Activated T-cell treated with anti-CD3 and anti-CD28 coated beads, Interleukin-2, amount 50 U/mL, for 72 hours (primary cell): Measurements from ENCODE around the gene EPG5. TPM values are rescaled to one million over a fixed set of nuclear protein-coding genes. Genes with fewer than 3 reads are reported as not detected.

Experiments used
- ATAC-seq, 2 donors: fragments of 150-1000 bp; cut with Tn5 transposase; replicated peaks in 1 of 2; 2 replicates each; pipeline ENCODE4 v1.10.0; 2021; ENCODE audit warnings: moderate library complexity in 2 of 2, mild to moderate bottlenecking in 1 of 2
- DNase-seq, 2 donors: peaks; one replicate each; pipeline ENCODE4 v3.0.0; 2021 to 2022; ENCODE audit warnings: mixed read lengths in 1 of 2
- H3K27ac Mint-ChIP-seq: one replicate; pipeline ENCODE4 v1.8.0; 2022; ENCODE audit warnings: mild to moderate bottlenecking, moderate library complexity, mixed read lengths
- H3K27me3 Mint-ChIP-seq: one replicate; pipeline ENCODE4 v1.8.0; 2022; ENCODE audit warnings: low read depth, mixed read lengths
- H3K36me3 Mint-ChIP-seq, 2 donors: one replicate each; pipeline ENCODE4 v1.8.0; 2022; ENCODE audit warnings: mixed read lengths in 2 of 2, mild to moderate bottlenecking in 1 of 2; ENCODE audit not compliant: insufficient read depth in 2 of 2
- H3K4me1 Mint-ChIP-seq: one replicate; pipeline ENCODE4 v1.8.0; 2022; ENCODE audit warnings: low read depth, mixed read lengths
- H3K4me3 Mint-ChIP-seq, 2 donors: one replicate each; pipeline ENCODE4 v1.8.0; 2022; ENCODE audit warnings: mild to moderate bottlenecking in 2 of 2, mixed read lengths in 2 of 2, moderate library complexity in 2 of 2
- H3K9me3 Mint-ChIP-seq, 2 donors: one replicate each; pipeline ENCODE4 v1.8.0; 2022; ENCODE audit warnings: mixed read lengths in 2 of 2
- total RNA-seq, 2 donors: library from RNA; stranded (reverse); gene quantifications; one replicate each; pipeline ENCODE4 v1.2.3, GENCODE V29; 2022

EPG5 gene
- total RNA-seq, 2 donors from 2014 or later, result 22.2 to 27.0 TPM

DNA sequence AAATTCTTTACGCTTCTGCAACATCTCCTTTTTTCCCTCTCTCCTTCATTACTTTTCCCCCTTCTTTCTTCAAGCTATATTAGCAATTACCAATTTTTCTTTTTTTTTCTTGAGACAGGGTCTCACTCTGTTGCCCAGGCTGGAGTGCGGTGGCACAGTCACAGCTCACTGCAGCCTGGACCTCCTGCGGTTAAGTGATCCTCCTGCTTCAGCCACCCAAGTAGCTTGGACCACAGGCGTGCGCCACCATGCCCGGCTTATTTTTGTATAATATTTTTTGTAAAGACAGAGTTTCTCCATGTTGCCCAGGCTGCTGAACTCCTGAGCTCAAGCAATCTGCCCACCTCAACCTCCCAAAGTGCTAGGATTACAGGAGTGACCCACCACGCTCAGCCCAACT, 70.7 kb downstream of the EPG5 start:
- Mint-ChIP-seq H3K9me3 (no peaks in the 10 kb centered on the region), H3K27ac (no peak overlapping the region), H3K4me3 (no peak overlapping the region), H3K4me1 (no peaks in the 10 kb centered on the region), H3K27me3 (no peaks in the 10 kb centered on the region), H3K36me3 (peaks cover 5 to 6% of the 10 kb centered on the region in 2 donors)
- DNase-seq, result no peak
- ATAC-seq, result no peak

- no peak for DNase-seq
- Mint-ChIP-seq H3K36me3 (peaks cover under 1 to 5% of the 10 kb centered on the region in 2 donors), H3K27ac (no peak overlapping the region), H3K27me3 (no peaks in the 10 kb centered on the region), H3K9me3 (no peaks in the 10 kb centered on the region), H3K4me3 (no peak overlapping the region), H3K4me1 (no peaks in the 10 kb centered on the region)
- no peak for ATAC-seq
Measured at GRCh38 chr18:45895339-45895738, 71.8 kb downstream of the EPG5 start.

- H3K27me3 Mint-ChIP-seq, result no peaks in the 10 kb centered on the region
Measured at GRCh38 chr18:45894818-45895217, 72.3 kb downstream of the EPG5 start.

GRCh38 chr18:45891806-45892205, 75.3 kb downstream of the EPG5 start:
- Mint-ChIP-seq H3K9me3 (no peaks in the 10 kb centered on the region), H3K27me3 (no peaks in the 10 kb centered on the region), H3K4me3 (no peak overlapping the region), H3K4me1 (no peaks in the 10 kb centered on the region), H3K27ac (no peak overlapping the region), H3K36me3 (peaks cover 2 to 5% of the 10 kb centered on the region in 2 donors)
- no peak for DNase-seq
- no peak for ATAC-seq

More at GRCh38 chr18:45894818-45895217, 72.3 kb downstream of the EPG5 start:
- H3K27ac Mint-ChIP-seq, result no peak overlapping the region
- DNase-seq (no peak), ATAC-seq (no peak)
- no peaks in the 10 kb centered on the region for H3K4me1 Mint-ChIP-seq
- no peak overlapping the region for H3K4me3 Mint-ChIP-seq
- peaks cover 3 to 5% of the 10 kb centered on the region in 2 donors for H3K36me3 Mint-ChIP-seq
- H3K9me3 Mint-ChIP-seq, result no peaks in the 10 kb centered on the region

DNA sequence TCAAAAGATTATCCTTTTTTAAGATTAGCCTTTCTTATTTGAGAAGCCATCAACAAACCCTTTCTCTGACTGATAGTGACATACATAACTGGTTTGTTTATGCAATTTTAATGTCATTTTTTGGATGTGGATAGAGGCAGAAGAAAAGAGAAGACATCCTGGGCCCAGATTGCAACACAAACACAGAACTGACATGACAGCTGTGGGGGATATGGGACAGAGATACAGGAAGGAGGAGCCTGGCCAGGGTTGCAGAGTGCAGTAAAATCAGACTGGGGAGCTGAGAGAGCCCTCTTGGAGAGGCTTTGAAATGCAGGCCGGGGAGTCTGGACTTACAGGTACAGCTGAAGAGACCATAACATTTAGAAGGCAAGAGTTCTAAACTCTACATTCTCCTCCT, 76.5 kb downstream of the EPG5 start:
- no peaks in the 10 kb centered on the region for H3K27me3 Mint-ChIP-seq
- no peak for DNase-seq
- H3K4me1 Mint-ChIP-seq, result no peaks in the 10 kb centered on the region
- no peaks in the 10 kb centered on the region for H3K9me3 Mint-ChIP-seq
- H3K4me3 Mint-ChIP-seq, result no peak overlapping the region
- no peak for ATAC-seq
- H3K27ac Mint-ChIP-seq, result no peak overlapping the region
- peaks cover 2 to 5% of the 10 kb centered on the region in 2 donors for H3K36me3 Mint-ChIP-seq

DNA sequence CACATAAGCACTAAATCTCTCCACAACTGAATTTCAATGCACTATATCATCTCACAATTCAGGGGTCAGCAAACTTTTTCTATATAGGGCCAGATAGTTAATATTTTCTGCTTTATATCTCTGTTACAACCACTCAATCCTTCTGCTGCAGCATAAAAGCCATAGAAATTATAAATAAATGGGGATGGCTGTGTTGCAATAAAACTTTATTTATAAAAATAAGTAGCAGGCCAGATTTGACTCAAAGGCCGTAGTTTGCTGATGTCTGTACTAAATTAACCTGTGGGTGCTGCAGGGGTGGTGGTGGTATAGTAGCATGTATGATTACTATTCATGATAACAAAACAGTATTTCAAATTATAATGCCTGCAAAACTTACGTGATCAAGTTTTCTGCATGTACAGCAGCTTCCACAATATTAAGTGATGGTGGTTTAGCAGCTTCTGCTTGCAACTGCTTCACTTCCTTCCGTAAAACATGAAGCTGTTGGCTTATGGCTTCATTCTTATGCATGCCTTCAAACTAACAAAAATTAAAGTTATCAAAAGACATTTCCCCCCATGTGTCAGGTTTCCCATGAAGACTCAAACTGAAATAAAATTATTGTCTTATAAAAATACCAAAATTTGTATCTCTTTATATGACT, 77.6 kb downstream of the EPG5 start:
- DNase-seq (no peak), ATAC-seq (no peak)
- peaks cover 0 to 5% of the 10 kb centered on the region in 2 donors for H3K36me3 Mint-ChIP-seq
- H3K4me3 Mint-ChIP-seq, result no peak overlapping the region
- no peaks in the 10 kb centered on the region for H3K9me3 Mint-ChIP-seq
- H3K27me3 Mint-ChIP-seq, result no peaks in the 10 kb centered on the region
- H3K4me1 Mint-ChIP-seq, result no peaks in the 10 kb centered on the region
- H3K27ac Mint-ChIP-seq, result peak overlapping the region; percentile 18

- no peaks in the 10 kb centered on the region for H3K9me3 Mint-ChIP-seq
Measured at GRCh38 chr18:45887585-45887984, 79.5 kb downstream of the EPG5 start.

DNA sequence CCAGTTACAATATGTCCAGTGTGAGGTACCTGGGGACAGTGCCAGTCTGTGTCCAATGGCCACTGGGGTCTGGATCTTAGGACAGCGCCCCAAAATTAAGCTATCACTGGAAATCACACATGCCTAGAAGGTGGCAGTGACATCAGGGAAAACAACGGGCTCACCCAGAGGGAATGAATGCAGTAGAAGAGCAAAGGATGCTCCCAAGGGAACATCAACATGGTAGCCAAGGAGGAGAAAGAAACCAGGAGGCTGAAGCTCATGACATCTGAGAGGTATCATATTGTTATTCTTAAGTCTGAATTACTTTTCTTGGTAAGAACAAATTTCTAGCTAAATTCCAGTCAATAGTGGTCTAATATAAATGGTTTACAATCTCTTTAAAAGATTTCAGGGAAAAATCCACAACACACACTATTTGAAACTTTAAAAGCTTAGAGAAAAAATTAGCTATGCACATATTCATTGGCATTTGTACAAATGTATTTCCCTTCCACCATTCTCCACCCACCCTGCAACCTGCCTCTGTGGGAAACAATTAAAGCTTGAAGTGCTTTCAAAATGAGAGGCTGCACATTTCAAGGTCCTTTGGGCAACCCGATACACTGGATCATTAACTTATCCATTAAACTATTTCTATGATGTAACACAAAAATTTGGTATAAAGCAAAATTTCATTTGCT, 86.1 kb downstream of the EPG5 start:
- H3K4me1 Mint-ChIP-seq, result peaks cover 9% of the 10 kb centered on the region
- no peak overlapping the region for H3K27ac Mint-ChIP-seq
- no peaks in the 10 kb centered on the region for H3K27me3 Mint-ChIP-seq
- H3K36me3 Mint-ChIP-seq, result peaks cover 6 to 23% of the 10 kb centered on the region in 2 donors
- H3K4me3 Mint-ChIP-seq, result no peak overlapping the region
- DNase-seq (no peak), ATAC-seq (no peak)
- no peaks in the 10 kb centered on the region for H3K9me3 Mint-ChIP-seq

More at GRCh38 chr18:45887585-45887984, 79.5 kb downstream of the EPG5 start:
- Mint-ChIP-seq H3K4me3 (no peak overlapping the region), H3K27me3 (no peaks in the 10 kb centered on the region), H3K36me3 (peaks cover 0 to 11% of the 10 kb centered on the region in 2 donors), H3K27ac (no peak overlapping the region), H3K4me1 (no peaks in the 10 kb centered on the region)
- DNase-seq, result no peak
- no peak for ATAC-seq

DNA sequence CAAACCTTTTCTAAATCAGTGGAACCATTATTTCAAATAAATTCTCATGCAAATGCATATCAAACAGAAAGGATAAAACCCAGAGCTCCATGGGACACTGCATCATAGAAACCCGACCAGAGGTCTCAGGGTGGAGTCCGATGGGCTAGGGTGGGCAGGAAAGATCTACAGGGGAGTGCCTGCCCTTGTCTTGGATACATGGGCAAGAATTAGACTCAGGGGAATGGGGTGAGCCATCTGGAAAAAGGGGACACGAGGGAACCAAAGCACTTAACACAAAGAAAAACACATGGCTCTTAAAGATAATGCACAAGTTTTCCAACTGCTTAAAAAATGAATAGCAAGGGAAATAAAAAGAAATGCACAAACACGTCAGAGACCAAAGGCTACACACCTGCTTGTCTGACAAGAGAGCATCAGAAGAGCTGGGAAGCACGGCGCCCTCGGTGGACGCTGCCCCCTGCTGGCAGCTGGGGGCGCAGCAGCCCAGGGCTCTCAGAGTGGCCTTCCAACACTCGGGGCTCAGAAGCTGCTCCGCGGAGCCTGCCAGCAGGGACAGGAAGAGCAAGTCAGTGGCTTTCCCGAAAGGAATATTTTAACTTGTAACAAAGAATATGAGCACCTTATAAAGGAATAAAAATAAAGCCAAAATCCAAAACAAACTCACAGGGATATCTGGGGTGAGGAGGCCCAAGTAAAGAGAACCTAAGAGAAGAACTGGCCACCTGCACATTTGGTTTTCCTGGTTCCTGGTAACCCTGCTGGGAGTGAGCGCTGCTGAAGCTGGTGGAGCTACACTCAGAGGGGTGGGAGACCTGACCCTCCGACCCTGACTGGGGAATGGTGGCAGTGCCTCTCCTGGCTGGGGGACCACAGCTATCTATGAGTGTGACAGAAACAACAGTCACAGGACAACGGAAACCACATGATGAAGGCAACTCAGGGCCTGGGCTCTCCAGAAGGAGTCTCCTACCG, 87.2 kb downstream of the EPG5 start:
- Mint-ChIP-seq H3K9me3 (peaks cover 4% of the 10 kb centered on the region in 2 donors), H3K4me1 (peaks cover 16% of the 10 kb centered on the region), H3K27ac (peak overlapping the region; percentile 21), H3K27me3 (no peaks in the 10 kb centered on the region), H3K4me3 (no peak overlapping the region), H3K36me3 (peaks cover 11 to 30% of the 10 kb centered on the region in 2 donors)
- peak; percentile 65 to 84 for DNase-seq
- ATAC-seq, result peak; percentile 78 to 88

- no peak for ATAC-seq
- Mint-ChIP-seq H3K27me3 (no peaks in the 10 kb centered on the region), H3K4me1 (peaks cover 32% of the 10 kb centered on the region), H3K9me3 (peaks cover 9 to 16% of the 10 kb centered on the region in 2 donors), H3K27ac (no peak overlapping the region), H3K36me3 (peaks cover 25 to 44% of the 10 kb centered on the region in 2 donors), H3K4me3 (no peak overlapping the region)
- no peak for DNase-seq
Measured at GRCh38 chr18:45877403-45877802, 89.7 kb downstream of the EPG5 start.

DNA sequence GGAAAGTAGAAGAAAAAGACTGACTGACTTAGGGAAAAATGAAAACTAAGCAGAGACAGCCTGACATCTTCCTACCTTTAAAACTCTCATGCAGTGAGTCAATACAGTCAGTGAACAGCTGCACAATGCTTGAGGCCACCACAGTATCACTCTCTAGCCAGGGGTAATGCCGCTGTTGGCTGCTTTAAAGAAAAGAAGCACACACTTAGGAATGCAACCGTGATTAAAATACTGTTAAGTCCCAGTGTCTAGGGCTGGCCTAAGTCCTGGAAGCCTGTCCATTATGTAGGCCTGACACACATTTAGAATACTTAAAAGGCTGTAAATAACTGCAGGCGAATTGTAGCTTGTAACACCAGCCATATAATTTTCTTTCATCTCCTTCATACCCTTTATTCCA, 91.0 kb downstream of the EPG5 start:
- no peaks in the 10 kb centered on the region for H3K27me3 Mint-ChIP-seq
- no peak overlapping the region for H3K4me3 Mint-ChIP-seq
- peak overlapping the region; percentile 24 for H3K27ac Mint-ChIP-seq
- H3K9me3 Mint-ChIP-seq, result peaks cover 11 to 18% of the 10 kb centered on the region in 2 donors
- H3K36me3 Mint-ChIP-seq, result peaks cover 32 to 51% of the 10 kb centered on the region in 2 donors
- DNase-seq (no peak), ATAC-seq (no peak)
- H3K4me1 Mint-ChIP-seq, result peaks cover 40% of the 10 kb centered on the region

- H3K27me3 Mint-ChIP-seq, result no peaks in the 10 kb centered on the region
- H3K4me3 Mint-ChIP-seq, result peak overlapping the region; percentile 55 to 71
- peaks cover 38 to 52% of the 10 kb centered on the region in 2 donors for H3K36me3 Mint-ChIP-seq
- H3K4me1 Mint-ChIP-seq, result peaks cover 36% of the 10 kb centered on the region
- H3K9me3 Mint-ChIP-seq, result peaks cover 11 to 18% of the 10 kb centered on the region in 2 donors
- ATAC-seq (peak; percentile 92 to 93), DNase-seq (peak; percentile 73 to 81)
- peak overlapping the region; percentile 95 for H3K27ac Mint-ChIP-seq
Measured at GRCh38 chr18:45874491-45875184, 92.5 kb downstream of the EPG5 start.
